HCT116 (cell line): Measurements from ENCODE around the gene DOCK9. TPM values are rescaled to one million over a fixed set of nuclear protein-coding genes. Genes with fewer than 3 reads are reported as not detected.

Experiments
- ATAC-seq: fragments of 200-7000 bp; cut with Tn5 transposase; 2 replicates; pipeline ENCODE4 v1.9.1; 2020; ENCODE audit warnings: mild to moderate bottlenecking, moderate library complexity
- BruUV-seq: library from RNA; stranded (reverse); fragments of 400-500 nt; replicated peaks from 2 replicates; lab custom pipeline; 2021; lab: Mats Ljungman, UMichigan
- CTCF ChIA-PET: fragments of 300-600 bp; sonication (Branson Sonifier 250); formaldehyde crosslinking; loops from one replicate; lab custom pipeline; 2021; ENCODE audit warnings: antibody characterized with exemption; lab: Charles Lee
- POLR2A ChIA-PET: fragments of 300-600, 350-600 bp; sonication (Branson Sonifier 250); formaldehyde crosslinking; loops from one replicate; lab custom pipeline; 2021; ENCODE audit warnings: antibody characterized with exemption; lab: Charles Lee
- RAD21 ChIA-PET, 2 experiments: fragments of 300-600 bp; sonication (Branson Sonifier 250); formaldehyde crosslinking; loops; one replicate each; lab custom pipeline; 2023; ENCODE audit warnings: low total read pairs in 2 of 2; ENCODE audit not compliant: uncharacterized antibody in 2 of 2, unreplicated experiment in 2 of 2, low non-redundant PET in 1 of 2; lab: Charles Lee
- DNase-seq: peaks from one replicate; pipeline ENCODE4 v3.0.0-alpha.2; 2010; ENCODE audit warnings: low read depth, low spot score
- H2AFZ ChIP-seq: fragments of 200-600 bp; shearing (Covaris generic), sonication (generic); 2 replicates; pipeline ENCODE4 v1.6.1; 2017; ENCODE audit warnings: low read depth, mixed run types, mixed read lengths, antibody characterized with exemption, low read length; ENCODE audit not compliant: poor library complexity, severe bottlenecking
- H3K27ac ChIP-seq: 2 replicates; pipeline ENCODE4 v1.5.1; 2012; ENCODE audit warnings: low read depth, low read length
- H3K27me3 ChIP-seq: fragments of 200-600 bp; sonication (generic); 2 replicates; pipeline ENCODE4 v1.6.1; 2016; ENCODE audit warnings: mixed run types, low read length, mixed read lengths; ENCODE audit not compliant: insufficient read depth
- H3K36me3 ChIP-seq, 2 experiments: fragments of 200-500 bp in 1 of 2; fragments of 200-600 bp in 1 of 2; sonication (Bioruptor generic) in 1 of 2; sonication (generic) in 1 of 2; 2 replicates each; pipeline versions ENCODE4 v1.5.1 to v1.6.1; 2014 to 2016; ENCODE audit warnings: low read length in 2 of 2, inconsistent platforms in 1 of 2, mixed read lengths in 1 of 2, mixed run types in 1 of 2; ENCODE audit not compliant: insufficient read depth in 2 of 2, control insufficient read depth in 1 of 2
- H3K4me1 ChIP-seq, 2 experiments: fragments of 200-600 bp in 1 of 2; sonication (generic) in 1 of 2; 2 replicates each; pipeline versions ENCODE4 v1.5.1 to v1.6.1; 2012 to 2017; ENCODE audit warnings: low read length in 2 of 2, inconsistent platforms in 1 of 2, mild to moderate bottlenecking in 1 of 2, mixed read lengths in 1 of 2, mixed run types in 1 of 2, moderate library complexity in 1 of 2; ENCODE audit not compliant: insufficient read depth in 2 of 2, control insufficient read depth in 1 of 2
- H3K4me2 ChIP-seq: fragments of 200-600 bp; sonication (generic); 2 replicates; pipeline ENCODE4 v1.6.1; 2017; ENCODE audit warnings: mixed run types, low read length, mixed read lengths
- H3K4me3 ChIP-seq, 2 experiments: fragments of 200-600 bp in 1 of 2; sonication (generic) in 1 of 2; replicated peaks in 1 of 2; 2 replicates each; pipeline ENCODE4 v1.5.1; 2011 to 2016; ENCODE audit warnings: low read length in 2 of 2, control low read depth in 1 of 2, low read depth in 1 of 2, mild to moderate bottlenecking in 1 of 2, mixed read lengths in 1 of 2, mixed run types in 1 of 2
- H3K79me2 ChIP-seq: fragments of 200-600 bp; sonication (generic); 2 replicates; pipeline ENCODE4 v1.6.1; 2017; ENCODE audit warnings: mild to moderate bottlenecking, mixed run types, low read length, moderate library complexity, mixed read lengths; ENCODE audit not compliant: insufficient read depth
- H3K9ac ChIP-seq: fragments of 200-600 bp; sonication (generic); 2 replicates; pipeline ENCODE4 v1.6.1; 2016; ENCODE audit warnings: low read length, mixed read lengths
- H3K9me2 ChIP-seq: fragments of 200-600 bp; sonication (generic), shearing (Covaris generic); 2 replicates; pipeline ENCODE4 v1.6.1; 2017; ENCODE audit warnings: mixed run types, mild to moderate bottlenecking, moderate library complexity; ENCODE audit not compliant: insufficient read depth
- H3K9me3 ChIP-seq, 2 experiments: fragments of 200-500 bp in 1 of 2; fragments of 200-600 bp in 1 of 2; sonication (Bioruptor generic) in 1 of 2; sonication (generic) in 1 of 2; 2 replicates each; pipeline ENCODE4 v1.6.1; 2014 to 2017; ENCODE audit warnings: low read length in 2 of 2, mixed read lengths in 2 of 2, inconsistent platforms in 1 of 2, low read depth in 1 of 2, mild to moderate bottlenecking in 1 of 2, mixed run types in 1 of 2, moderate library complexity in 1 of 2; ENCODE audit not compliant: control insufficient read depth in 1 of 2, insufficient read depth in 1 of 2
- H4K20me1 ChIP-seq: fragments of 200-600 bp; sonication (generic), shearing (Covaris generic); 2 replicates; pipeline ENCODE4 v1.6.1; 2017; ENCODE audit warnings: mixed run types, mild to moderate bottlenecking, moderate library complexity; ENCODE audit not compliant: insufficient read depth
- ATF3 ChIP-seq: IDR thresholded peaks from 2 replicates; pipeline ENCODE4 v1.6.1; 2012
- CBX3 ChIP-seq: IDR thresholded peaks from 2 replicates; pipeline ENCODE4 v1.6.1; 2012; ENCODE audit warnings: low read depth
- EGR1 ChIP-seq: IDR thresholded peaks from 2 replicates; pipeline ENCODE4 v1.6.1; 2012; ENCODE audit warnings: low read depth
- EZH2 ChIP-seq: fragments of 200-600 bp; sonication (generic); IDR thresholded peaks from 2 replicates; pipeline ENCODE4 v1.6.1; 2017; ENCODE audit warnings: antibody characterized with exemption, mixed run types
- EZH2phosphoT487 ChIP-seq: fragments of 200-600 bp; IDR thresholded peaks from 2 replicates; pipeline ENCODE4 v1.6.1; 2018; ENCODE audit warnings: antibody characterized with exemption, borderline replicate concordance
- FOSL1 ChIP-seq: IDR thresholded peaks from 2 replicates; pipeline ENCODE4 v1.6.1; 2012; ENCODE audit warnings: low read depth
- JUND ChIP-seq: IDR thresholded peaks from 2 replicates; pipeline ENCODE4 v1.6.1; 2012
- POLR2A ChIP-seq: IDR thresholded peaks from 2 replicates; pipeline ENCODE4 v1.7.0; 2011; ENCODE audit warnings: borderline replicate concordance; ENCODE audit not compliant: insufficient read depth, insufficient read length; ENCODE audit errors: extremely low read depth
- POLR2AphosphoS5 ChIP-seq: IDR thresholded peaks from 2 replicates; pipeline ENCODE4 v1.6.1; 2011; ENCODE audit warnings: mild to moderate bottlenecking, low read depth, low read length, moderate library complexity
- RAD21 ChIP-seq: IDR thresholded peaks from 2 replicates; pipeline ENCODE4 v1.6.1; 2012; ENCODE audit warnings: low read depth, mild to moderate bottlenecking
- REST ChIP-seq: IDR thresholded peaks from 2 replicates; pipeline ENCODE4 v1.6.1; 2012; ENCODE audit warnings: low read depth
- SP1 ChIP-seq: IDR thresholded peaks from 2 replicates; pipeline ENCODE4 v1.6.1; 2012; ENCODE audit warnings: low read depth
- SRF ChIP-seq: IDR thresholded peaks from 2 replicates; pipeline ENCODE4 v1.6.1; 2012; ENCODE audit warnings: low read depth
- TCF7L2 ChIP-seq: IDR thresholded peaks from 2 replicates; pipeline ENCODE4 v1.7.0; 2011; ENCODE audit warnings: borderline replicate concordance, inconsistent platforms; ENCODE audit not compliant: insufficient read depth, insufficient read length; ENCODE audit errors: extremely low read depth
- YY1 ChIP-seq: IDR thresholded peaks from 2 replicates; pipeline ENCODE4 v1.6.1; 2011; ENCODE audit warnings: low read length, low read depth, moderate library complexity, mild to moderate bottlenecking; ENCODE audit not compliant: insufficient replicate concordance; ENCODE audit errors: extremely low read depth
- ZBTB33 ChIP-seq: IDR thresholded peaks from 2 replicates; pipeline ENCODE4 v1.6.1; 2011; ENCODE audit warnings: mild to moderate bottlenecking, low read length, moderate library complexity; ENCODE audit not compliant: insufficient replicate concordance; ENCODE audit errors: extremely low read depth
- intact Hi-C: fragments of 100-400 bp; cut with micrococcal nuclease; formaldehyde crosslinking; loops from 2 replicates; pipeline ENCODE4 v1.10.0; 2022
- total RNA-seq: library from RNA; stranded (reverse); gene quantifications from one replicate; pipeline ENCODE4 v1.2.1, GENCODE V29; 2021; ENCODE audit not compliant: unreplicated experiment

The DOCK9 gene
- total RNA-seq, 1 experiment from 2014 or later, result 58.8 TPM

- DNase-seq, result no peak
- no peak overlapping the region for H3K4me3 ChIP-seq
- no peaks in the 10 kb centered on the region for H4K20me1 ChIP-seq
- no peaks in the 10 kb centered on the region for H3K27me3 ChIP-seq
- no peak overlapping the region for H2AFZ ChIP-seq
- ATAC-seq, result no peak
- RAD21 ChIA-PET, result no interaction called here
- no TSS peak for BruUV-seq
- H3K27ac ChIP-seq, result no peak overlapping the region
- POLR2A ChIA-PET, result no interaction called here
- CTCF ChIA-PET, result no interaction called here
- H3K79me2 ChIP-seq, result no peaks in the 10 kb centered on the region
- no peaks in the 10 kb centered on the region for H3K4me1 ChIP-seq
- no peaks in the 10 kb centered on the region for H3K36me3 ChIP-seq
- no peaks in the 10 kb centered on the region for H3K9me2 ChIP-seq
- no peak overlapping the region for H3K9ac ChIP-seq
- TF ChIP-seq POLR2AphosphoS5 (no peak), POLR2A (no peak), EGR1 (no peak), YY1 (no peak), ZBTB33 (no peak), EZH2phosphoT487 (no peak), CBX3 (no peak), EZH2 (no peak), RAD21 (no peak), REST (no peak), SP1 (no peak), ATF3 (no peak), TCF7L2 (no peak), SRF (no peak), FOSL1 (no peak), JUND (no peak)
- no peak overlapping the region for H3K4me2 ChIP-seq
- intact Hi-C loops, result no loop called here
- H3K9me3 ChIP-seq, result no peaks in the 10 kb centered on the region
Measured at GRCh38 chr13:98950705-98951104, 27.2 kb downstream of the DOCK9 start.
